Heart left ventricle (tissue), 16 donors: ENCODE data around the gene MED27. TPM values are rescaled to one million over a fixed set of nuclear protein-coding genes. Genes with fewer than 3 reads are reported as not detected.

Source experiments
- ATAC-seq, 4 donors: fragments of 200-7000 bp; cut with Tn5 transposase; one replicate each; pipeline ENCODE4 v1.9.1; 2020 to 2022; ENCODE audit warnings: moderate library complexity in 4 of 4, mild to moderate bottlenecking in 3 of 4, moderate number of reproducible peaks in 1 of 4
- DNase-seq, 5 donors: peaks; one replicate each; pipeline ENCODE4 v3.0.0-alpha.2; 2020
- H3K27ac ChIP-seq, 12 donors: fragments of 200-600 bp; sonication (generic) in 4 of 12; one replicate each; pipeline versions ENCODE4 v1.5.0 to v1.8.0; 2016 to 2022; ENCODE audit warnings: mild to moderate bottlenecking in 2 of 12
- H3K27me3 ChIP-seq, 9 donors: fragments of 200-600 bp; sonication (generic) in 2 of 9; one replicate each; pipeline versions ENCODE4 v1.5.1 to v1.8.0; 2016 to 2022; ENCODE audit warnings: mild to moderate bottlenecking in 3 of 9
- H3K36me3 ChIP-seq, 9 donors: fragments of 200-600 bp; sonication (generic) in 2 of 9; one replicate each; pipeline versions ENCODE4 v1.5.0 to v1.8.0; 2018 to 2022; ENCODE audit warnings: mild to moderate bottlenecking in 2 of 9
- H3K4me1 ChIP-seq, 12 donors: fragments of 200-600 bp; sonication (generic) in 4 of 12; one replicate each; pipeline versions ENCODE4 v1.5.0 to v1.8.0; 2016 to 2022; ENCODE audit warnings: mild to moderate bottlenecking in 3 of 12
- H3K4me3 ChIP-seq, 12 donors: fragments of 200-600 bp; sonication (generic) in 4 of 12; one replicate each; pipeline versions ENCODE4 v1.5.0 to v1.8.0; 2017 to 2022; ENCODE audit warnings: mild to moderate bottlenecking in 9 of 12, moderate library complexity in 4 of 12
- H3K9me3 ChIP-seq, 12 donors: fragments of 200-600 bp; sonication (generic) in 4 of 12; one replicate each; pipeline versions ENCODE4 v1.5.0 to v1.8.0; 2016 to 2022; ENCODE audit warnings: mild to moderate bottlenecking in 1 of 12
- POLR2A ChIP-seq, 2 donors: fragments of 450-650 bp; IDR thresholded peaks; one replicate each; pipeline ENCODE4 v1.6.1; 2017; ENCODE audit warnings: antibody characterized with exemption in 2 of 2, mild to moderate bottlenecking in 2 of 2, moderate library complexity in 2 of 2
- WGBS, 4 donors: extraction: QIAGEN DNeasy Blood & Tissue Kit in 2 of 4; methylation state at CpG; one replicate each; pipeline versions ENCODE4 v1.1.5 to v1.1.7; 2013 to 2018; 5-methylcytosine and 5-hydroxymethylcytosine counted together
- intact Hi-C, 10 donors: fragments of 100-400 bp; cut with DNase I; formaldehyde crosslinking; loops; one replicate each; pipeline versions ENCODE4 v1.11.1 to v1.14.2; 2022
- polyA plus RNA-seq, 2 donors: library from polyadenylated mRNA; stranded (reverse); fragments of 200-250 nt; gene quantifications; one replicate each; pipeline ENCODE4 v1.2.3, GENCODE V29; 2013
- total RNA-seq, 9 donors: library from RNA; depleted of rRNA in 2 of 9; stranded (reverse); fragments of >200 nt in 2 of 9; fragmentation: NEBNext Ultra II Directional in 3 of 9; extraction: Animal tissue kit (Norgen Biotek cat#: 25700) in 3 of 9; gene quantifications; one replicate each; pipeline versions ENCODE4 v1.1.0 to v1.2.4, GENCODE V29; 2016 to 2023
- TF ChIP-seq, protein P1 (sequence below), 12 donors: fragments of 200-600 bp; sonication (generic) in 4 of 12; IDR thresholded peaks; one replicate each; pipeline versions ENCODE4 v1.5.0 to v1.8.0; 2018 to 2022; ENCODE audit warnings: antibody characterized with exemption in 12 of 12, mild to moderate bottlenecking in 5 of 12
- donor health status: ischemic (EF 13 %, LVEDD 7.1; RV severe dilation, severe dysfunction).
- donor health status: healthy with polysubstance abuse.
- donor health status: DM: no; HTN: yes; CAD: no.
- donor health status: DM: no; HTN: no; CAD: no.
- donor health status: ischemic (EF 25% LVEDD 6.9; RV normal size, moderate dysfunction).
- donor health status: ischemic (EF 25% LVEDD 5.7; RV mildly dilated, moderate dysfunction).
- donor health status: healthy.
- donor health status: DM: yes; HTN: yes; CAD: no.
- donor health status: ischemic (EF 35%, LVEDD 5.7; RV mildly dilated, moderate dysfunction).
- donor health status: nonischemic (EF 11% LVEDD 7.7; RV severe dilation, severe dysfunction).
- donor health status: DM: yes; HTN: yes; CAD: no.
- donor health status: PGD.
- donor health status: ischemic (EF 29% LVEDD 5.4; RV normal size, mild dysfunction).
- donor health status: nonischemic (EF 23%, LVEDD 6.1; RV moderate dilation, normal function).

The MED27 gene
- total and polyA plus RNA-seq, 11 donors = 14.3 to 23.0 (median 15.6) TPM

GRCh38 chr9:131879181-131879910 is 200.3 kb downstream of the MED27 start:
- Histone ChIP-seq H3K4me3 (no peak overlapping the region), H3K27me3 (no peaks in the 10 kb centered on the region), H3K27ac (no peak overlapping the region), H3K4me1 (peaks cover 0 to 10% (median 0%) of the 10 kb centered on the region in 12 donors), H3K9me3 (no peaks in the 10 kb centered on the region), H3K36me3 (peaks cover 0 to 8% (median 0%) of the 10 kb centered on the region in 9 donors)
- DNase-seq (no peak), ATAC-seq (no peak)
- intact Hi-C loops = no loop called here
- WGBS, 4 donors = 86 to 91% (median 89%) methylated on average over 11 of the region's 11 CpGs
- TF ChIP-seq POLR2A (IDR thresholded peaks at IDR 0.05) = no peak
- TF ChIP-seq, protein P1, sequence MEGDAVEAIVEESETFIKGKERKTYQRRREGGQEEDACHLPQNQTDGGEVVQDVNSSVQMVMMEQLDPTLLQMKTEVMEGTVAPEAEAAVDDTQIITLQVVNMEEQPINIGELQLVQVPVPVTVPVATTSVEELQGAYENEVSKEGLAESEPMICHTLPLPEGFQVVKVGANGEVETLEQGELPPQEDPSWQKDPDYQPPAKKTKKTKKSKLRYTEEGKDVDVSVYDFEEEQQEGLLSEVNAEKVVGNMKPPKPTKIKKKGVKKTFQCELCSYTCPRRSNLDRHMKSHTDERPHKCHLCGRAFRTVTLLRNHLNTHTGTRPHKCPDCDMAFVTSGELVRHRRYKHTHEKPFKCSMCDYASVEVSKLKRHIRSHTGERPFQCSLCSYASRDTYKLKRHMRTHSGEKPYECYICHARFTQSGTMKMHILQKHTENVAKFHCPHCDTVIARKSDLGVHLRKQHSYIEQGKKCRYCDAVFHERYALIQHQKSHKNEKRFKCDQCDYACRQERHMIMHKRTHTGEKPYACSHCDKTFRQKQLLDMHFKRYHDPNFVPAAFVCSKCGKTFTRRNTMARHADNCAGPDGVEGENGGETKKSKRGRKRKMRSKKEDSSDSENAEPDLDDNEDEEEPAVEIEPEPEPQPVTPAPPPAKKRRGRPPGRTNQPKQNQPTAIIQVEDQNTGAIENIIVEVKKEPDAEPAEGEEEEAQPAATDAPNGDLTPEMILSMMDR (IDR thresholded peaks at IDR 0.05) = no peak

- Histone ChIP-seq H3K4me1 (peaks cover 0 to 9% (median 0%) of the 10 kb centered on the region in 12 donors), H3K27ac (no peak overlapping the region), H3K27me3 (no peaks in the 10 kb centered on the region), H3K36me3 (peaks cover 0 to 9% (median 0%) of the 10 kb centered on the region in 9 donors), H3K9me3 (no peaks in the 10 kb centered on the region), H3K4me3 (no peak overlapping the region)
- DNase-seq (no peak), ATAC-seq (no peak)
- WGBS, 4 donors = 95 to 97% (median 96%) methylated on average over 16 of the region's 16 CpGs
- intact Hi-C loops = no loop called here
- no peak for TF ChIP-seq POLR2A (IDR thresholded peaks at IDR 0.05)
- TF ChIP-seq, protein P1 (IDR thresholded peaks at IDR 0.05) = no peak
Observed at GRCh38 chr9:131876486-131876885, 203.2 kb downstream of the MED27 start.

DNA sequence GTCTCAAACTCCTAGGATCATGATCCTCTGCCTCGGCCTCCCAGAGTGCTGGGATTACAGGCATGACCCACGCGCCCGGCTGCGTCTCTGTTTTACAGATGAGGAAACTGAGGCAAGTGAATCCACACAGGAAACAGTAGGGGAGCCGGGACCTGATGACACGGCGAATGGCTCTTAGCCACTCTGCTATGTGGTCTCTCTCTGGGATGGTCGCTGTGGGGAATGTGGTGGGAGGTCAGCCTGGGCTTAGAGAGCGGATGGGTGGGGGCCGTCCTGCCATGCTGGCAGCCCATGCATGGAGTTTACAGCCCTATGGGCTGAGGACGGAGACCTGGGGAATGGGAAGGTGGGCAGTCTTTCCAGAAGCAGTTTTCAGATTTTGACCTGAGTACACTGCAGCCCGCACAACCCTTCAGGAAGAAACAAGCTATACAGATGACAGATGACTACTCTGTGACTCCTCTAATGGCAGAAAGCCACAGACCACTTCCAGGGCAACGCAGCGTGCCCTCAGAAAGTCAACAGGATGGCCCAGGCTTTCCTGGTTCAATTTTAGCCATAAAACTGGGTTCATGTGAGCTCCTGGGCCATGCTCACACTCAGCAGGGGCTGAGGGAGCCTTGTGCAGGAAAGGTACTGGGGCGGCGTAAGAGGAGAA is 203.7 kb downstream of the MED27 start:
- TF ChIP-seq, protein P1 (IDR thresholded peaks at IDR 0.05) = no peak
- TF ChIP-seq POLR2A (IDR thresholded peaks at IDR 0.05) = no peak
- intact Hi-C loops = no loop called here
- no peak overlapping the region for H3K27ac ChIP-seq
- H3K36me3 ChIP-seq = peaks cover 0 to 9% (median 0%) of the 10 kb centered on the region in 9 donors
- H3K9me3 ChIP-seq = no peaks in the 10 kb centered on the region
- no peak overlapping the region for H3K4me3 ChIP-seq
- 92 to 97% (median 95%) methylated on average over 17 of the region's 17 CpGs for WGBS, 4 donors
- ATAC-seq = no peak
- peaks cover 0 to 4% (median 0%) of the 10 kb centered on the region in 12 donors for H3K4me1 ChIP-seq
- no peaks in the 10 kb centered on the region for H3K27me3 ChIP-seq
- DNase-seq = no peak

- Histone ChIP-seq H3K4me3 (no peak overlapping the region), H3K4me1 (no peaks in the 10 kb centered on the region), H3K27ac (no peak overlapping the region), H3K27me3 (no peaks in the 10 kb centered on the region), H3K36me3 (peaks cover 0 to 9% (median 0%) of the 10 kb centered on the region in 9 donors), H3K9me3 (no peaks in the 10 kb centered on the region)
- intact Hi-C loops = no loop called here
- DNase-seq (no peak), ATAC-seq (no peak)
- TF ChIP-seq, protein P1 (IDR thresholded peaks at IDR 0.05) = no peak
- TF ChIP-seq POLR2A (IDR thresholded peaks at IDR 0.05) = no peak
- 93 to 95% (median 93%) methylated on average over 11 to 12 of the region's 12 CpGs for WGBS, 4 donors
Observed at GRCh38 chr9:131874916-131875670, 204.6 kb downstream of the MED27 start.
